ENCODE results near the gene NCK2.

DNA sequence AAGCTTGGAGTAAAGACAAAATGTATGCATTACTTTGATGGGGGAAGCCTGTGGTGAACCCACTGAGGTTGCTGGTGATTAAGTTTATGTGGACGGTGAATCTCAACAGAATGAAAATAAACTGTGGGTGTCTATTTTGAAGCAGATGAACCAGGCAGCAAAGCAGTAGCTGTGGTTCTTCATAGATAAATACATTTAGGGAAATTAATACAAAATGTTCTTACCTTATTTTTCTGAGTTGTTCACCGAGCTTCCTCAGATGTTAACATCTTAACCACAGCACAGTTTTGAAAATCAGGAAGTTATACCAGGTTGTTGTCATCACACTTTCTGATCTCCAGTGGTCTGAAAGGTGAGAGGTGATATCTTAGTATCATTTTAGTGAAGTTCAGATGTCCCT is 53.9 kb downstream of the NCK2 start:
- TF ChIP-seq, protein P1, sequence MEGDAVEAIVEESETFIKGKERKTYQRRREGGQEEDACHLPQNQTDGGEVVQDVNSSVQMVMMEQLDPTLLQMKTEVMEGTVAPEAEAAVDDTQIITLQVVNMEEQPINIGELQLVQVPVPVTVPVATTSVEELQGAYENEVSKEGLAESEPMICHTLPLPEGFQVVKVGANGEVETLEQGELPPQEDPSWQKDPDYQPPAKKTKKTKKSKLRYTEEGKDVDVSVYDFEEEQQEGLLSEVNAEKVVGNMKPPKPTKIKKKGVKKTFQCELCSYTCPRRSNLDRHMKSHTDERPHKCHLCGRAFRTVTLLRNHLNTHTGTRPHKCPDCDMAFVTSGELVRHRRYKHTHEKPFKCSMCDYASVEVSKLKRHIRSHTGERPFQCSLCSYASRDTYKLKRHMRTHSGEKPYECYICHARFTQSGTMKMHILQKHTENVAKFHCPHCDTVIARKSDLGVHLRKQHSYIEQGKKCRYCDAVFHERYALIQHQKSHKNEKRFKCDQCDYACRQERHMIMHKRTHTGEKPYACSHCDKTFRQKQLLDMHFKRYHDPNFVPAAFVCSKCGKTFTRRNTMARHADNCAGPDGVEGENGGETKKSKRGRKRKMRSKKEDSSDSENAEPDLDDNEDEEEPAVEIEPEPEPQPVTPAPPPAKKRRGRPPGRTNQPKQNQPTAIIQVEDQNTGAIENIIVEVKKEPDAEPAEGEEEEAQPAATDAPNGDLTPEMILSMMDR (IDR thresholded peaks at IDR 0.05): no peak
- no peak for TF ChIP-seq POLR2A (IDR thresholded peaks at IDR 0.05)

Data from body of pancreas (tissue), 4 donors.